GM19438 (cell line): ENCODE data around the gene ZNF211.

Experiments
- ATAC-seq: cut with Tn5 transposase; IDR thresholded peaks from one replicate; pipeline ENCODE4 v1.9.1; 2021; ENCODE audit warnings: low read depth; ENCODE audit not compliant: unreplicated experiment

Gene ZNF211

GRCh38 chr19:57632987-57633831 lies at the start of gene ZNF211:
Gene ZNF211 (plus strand): TSS chr19:57633168. CDS start chr19:57633347, 179 bp downstream.
- peak; percentile 88 for ATAC-seq

- peak; percentile 79 for ATAC-seq
Measured at GRCh38 chr19:57583521-57584416, 49.2 kb upstream of the ZNF211 start, which contains the start of gene ZIK1. Gene ZIK1 (plus strand): TSS chr19:57584145. CDS start chr19:57584357, 212 bp downstream.

GRCh38 chr19:57587529-57587928 lies 45.4 kb upstream of the ZNF211 start:
- no peak for ATAC-seq

DNA sequence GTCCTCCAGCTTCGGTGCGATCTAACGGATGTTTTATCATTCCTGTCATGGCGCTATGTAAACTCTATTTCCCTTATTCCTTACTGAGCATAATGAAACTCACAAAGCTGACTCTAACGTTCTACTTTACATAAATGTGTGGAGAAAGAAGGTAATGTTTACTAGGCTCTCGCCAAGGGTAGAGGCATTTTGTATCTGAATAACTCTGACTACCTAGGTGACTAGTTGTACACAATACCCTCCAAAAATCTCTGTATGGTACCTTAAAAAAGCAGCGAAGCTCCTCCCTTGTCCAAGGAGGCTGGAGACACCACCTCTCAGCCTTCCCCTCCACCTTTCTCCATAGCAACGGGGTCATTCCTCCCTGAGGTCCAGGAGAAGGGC lies 33.6 kb upstream of the ZNF211 start:
- ATAC-seq, result no peak

- ATAC-seq, result peak; percentile 93
Measured at GRCh38 chr19:57599761-57600383, 33.1 kb upstream of the ZNF211 start, which contains the start of gene ZNF530. Gene ZNF530 (plus strand): TSS chr19:57599885. CDS start chr19:57604346, 4,461 bp downstream.

- ATAC-seq, result no peak
Measured at GRCh38 chr19:57606931-57607330, 26.0 kb upstream of the ZNF211 start.

DNA sequence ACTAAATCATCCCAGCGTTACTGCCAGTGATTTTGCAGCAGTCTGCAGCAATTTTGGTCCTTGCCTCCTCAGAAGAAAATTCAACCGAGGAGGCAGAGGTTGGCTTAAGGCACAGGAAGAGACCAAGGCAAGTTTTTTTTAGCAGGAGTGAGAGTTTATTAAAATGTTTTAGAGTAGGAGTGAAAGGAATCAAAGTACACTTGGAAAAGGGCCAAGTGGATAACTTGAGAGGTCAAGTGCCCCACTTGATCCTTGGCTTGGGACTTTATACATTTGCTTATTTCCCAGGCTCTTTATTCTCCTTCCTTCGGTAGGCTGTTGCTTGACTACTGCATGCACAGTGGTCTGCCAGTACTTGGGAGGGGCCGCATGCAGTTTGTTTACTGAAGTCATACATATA lies 21.9 kb upstream of the ZNF211 start:
- no peak for ATAC-seq

DNA sequence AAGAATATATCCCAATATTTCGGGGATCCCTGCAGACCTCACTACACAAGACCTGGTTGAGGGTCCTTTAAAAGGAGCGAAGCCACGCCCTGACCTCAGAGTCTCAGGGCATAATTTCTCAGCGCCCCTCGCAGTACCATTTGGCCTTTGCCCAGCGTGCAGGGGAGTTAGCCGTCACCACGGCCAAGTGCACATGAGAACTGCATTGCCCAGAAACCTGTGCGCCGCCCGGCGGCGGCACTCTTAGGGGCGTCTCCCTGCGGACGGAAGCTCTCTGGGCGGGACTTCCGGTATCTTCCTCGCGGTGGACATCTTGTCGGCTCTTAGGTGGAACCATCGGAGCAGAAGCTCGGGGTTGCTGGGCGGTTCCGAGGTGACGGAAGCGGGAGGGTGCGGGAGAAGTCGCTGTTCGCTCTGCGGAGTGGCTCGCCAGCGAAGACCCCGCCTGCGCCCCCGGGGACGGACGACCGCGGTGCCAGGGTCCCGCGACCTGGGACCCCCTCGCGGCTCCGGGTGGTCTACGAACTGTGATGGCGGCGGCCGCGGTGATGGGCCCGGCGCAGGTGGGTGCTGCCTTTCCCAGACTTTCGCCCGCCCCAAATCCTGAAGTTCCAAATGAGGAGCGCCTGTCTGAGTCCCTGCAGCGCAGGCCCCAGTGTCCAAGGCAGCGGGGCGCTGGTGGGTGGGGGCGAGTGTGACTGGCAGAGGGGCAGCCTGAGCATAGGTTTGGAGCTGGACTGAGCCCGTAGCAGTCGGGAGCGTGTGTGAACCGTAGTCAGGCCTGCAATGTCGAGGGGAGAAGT lies 18.8 kb upstream of the ZNF211 start, which contains the start of gene ZNF134:
Gene ZNF134 (plus strand): TSS at position 302 of the 803 bp plus-strand sequence. CDS start 5,227 bp downstream, outside the sequence.
- peak; percentile 96 for ATAC-seq

DNA sequence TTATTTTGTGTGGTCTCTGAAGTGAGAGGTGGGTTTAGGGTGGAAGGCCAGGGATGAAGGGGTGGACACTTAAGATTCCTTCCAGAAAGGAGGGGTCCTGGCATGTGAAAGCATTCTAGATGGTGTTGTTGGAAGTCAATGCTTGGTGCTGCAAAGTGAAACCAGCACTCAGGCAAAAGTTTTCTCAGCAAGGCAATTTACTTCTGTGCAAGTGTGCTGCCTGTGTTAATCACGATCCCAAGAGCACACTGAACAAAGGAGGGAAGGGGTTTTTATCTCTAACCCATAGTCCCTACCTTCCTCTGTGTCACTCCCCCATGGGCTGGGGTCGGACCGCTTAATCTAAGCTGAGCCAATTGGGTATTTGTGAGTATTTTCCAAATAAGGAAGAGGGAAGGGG lies 17.6 kb upstream of the ZNF211 start:
- ATAC-seq, result no peak

DNA sequence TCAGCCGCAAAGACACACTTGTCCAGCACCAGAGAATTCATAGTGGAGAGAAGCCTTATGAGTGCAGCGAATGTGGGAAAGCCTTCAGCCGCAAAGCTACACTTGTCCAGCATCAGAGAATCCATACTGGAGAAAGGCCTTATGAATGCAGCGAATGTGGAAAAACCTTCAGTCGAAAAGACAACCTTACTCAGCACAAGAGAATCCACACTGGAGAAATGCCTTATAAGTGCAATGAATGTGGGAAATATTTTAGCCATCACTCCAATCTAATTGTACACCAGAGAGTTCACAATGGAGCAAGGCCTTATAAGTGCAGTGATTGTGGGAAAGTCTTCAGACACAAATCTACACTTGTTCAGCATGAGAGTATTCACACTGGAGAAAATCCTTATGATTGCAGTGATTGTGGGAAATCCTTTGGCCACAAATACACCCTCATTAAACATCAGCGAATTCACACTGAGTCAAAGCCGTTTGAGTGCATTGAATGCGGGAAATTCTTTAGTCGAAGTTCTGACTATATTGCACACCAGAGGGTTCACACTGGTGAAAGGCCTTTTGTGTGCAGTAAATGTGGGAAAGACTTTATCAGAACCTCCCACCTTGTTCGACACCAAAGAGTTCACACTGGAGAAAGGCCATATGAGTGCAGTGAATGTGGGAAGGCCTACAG lies 12.2 kb upstream of the ZNF211 start:
- ATAC-seq, result no peak

- no peak for ATAC-seq
Measured at GRCh38 chr19:57623091-57623490, 9.9 kb upstream of the ZNF211 start.

- no peak for ATAC-seq
Measured at GRCh38 chr19:57633832-57634131, 814 bp downstream of the ZNF211 start.

DNA sequence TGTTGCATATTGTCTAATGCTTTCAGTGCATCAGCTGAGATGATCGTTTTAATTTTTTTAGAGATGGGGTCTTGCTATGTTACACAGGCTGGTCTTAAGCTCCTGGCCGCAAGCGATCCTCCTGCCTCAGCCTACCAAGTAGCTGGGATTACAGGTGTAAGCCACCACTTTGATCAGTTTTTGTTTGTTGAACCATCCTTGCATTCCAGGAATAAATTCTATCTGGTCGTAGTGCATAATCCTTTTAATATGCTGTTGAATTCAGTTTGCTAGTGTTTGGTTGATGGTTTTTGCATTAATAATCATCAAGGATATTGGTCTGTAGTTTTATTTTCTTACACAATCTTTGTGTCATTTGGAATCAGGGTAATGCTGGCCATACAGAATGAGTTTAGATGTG lies 4.4 kb downstream of the ZNF211 start:
- no peak for ATAC-seq

DNA sequence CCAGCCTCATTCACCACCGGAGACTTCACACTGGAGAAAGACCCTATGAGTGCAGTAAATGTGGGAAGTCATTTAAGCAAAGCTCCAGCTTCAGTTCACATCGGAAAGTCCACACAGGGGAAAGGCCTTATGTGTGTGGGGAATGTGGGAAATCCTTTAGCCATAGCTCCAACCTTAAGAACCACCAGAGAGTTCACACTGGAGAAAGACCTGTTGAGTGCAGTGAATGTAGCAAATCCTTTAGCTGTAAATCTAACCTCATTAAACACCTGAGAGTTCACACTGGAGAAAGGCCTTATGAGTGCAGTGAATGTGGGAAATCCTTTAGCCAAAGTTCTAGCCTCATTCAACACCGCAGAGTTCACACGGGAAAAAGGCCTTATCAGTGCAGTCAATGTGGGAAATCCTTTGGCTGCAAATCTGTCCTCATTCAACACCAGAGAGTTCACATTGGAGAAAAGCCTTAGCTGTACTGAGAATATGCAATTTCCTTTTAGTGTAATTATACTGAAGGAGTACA lies 8.8 kb downstream of the ZNF211 start:
- no peak for ATAC-seq

GRCh38 chr19:57642396-57643046 lies 9.6 kb downstream of the ZNF211 start:
- ATAC-seq, result no peak

DNA sequence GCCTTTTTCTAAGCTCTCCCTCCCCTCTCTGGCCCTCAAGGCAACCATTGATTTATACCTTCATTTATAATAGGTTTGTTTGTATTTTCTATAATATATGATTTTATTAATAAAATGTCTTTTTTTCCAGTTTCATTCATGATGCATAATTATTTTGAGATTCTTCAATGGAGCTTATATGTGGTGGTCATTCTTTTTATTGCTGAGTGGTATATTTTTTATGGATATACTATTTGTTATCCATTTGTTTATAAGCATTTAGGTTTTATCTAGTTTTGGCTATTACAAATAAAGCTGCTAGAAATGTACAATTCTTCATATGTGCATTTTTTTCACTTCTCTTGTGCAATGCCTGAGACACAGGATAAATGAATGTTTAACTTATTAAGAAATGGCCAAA lies 10.8 kb downstream of the ZNF211 start:
- ATAC-seq, result no peak

- ATAC-seq, result no peak
Measured at GRCh38 chr19:57648331-57649003, 15.5 kb downstream of the ZNF211 start.

- no peak for ATAC-seq
Measured at GRCh38 chr19:57651654-57651996, 18.7 kb downstream of the ZNF211 start.
